OCI-LY1 (cell line): ENCODE measurements around the gene FGGY.

Source experiments
- H2AFZ ChIP-seq: fragments of 200-600 bp; sonication (generic), shearing (Covaris generic); 2 replicates; pipeline ENCODE4 v1.6.0; 2014; ENCODE audit warnings: antibody characterized with exemption, mild to moderate bottlenecking, low read length
- H3F3A ChIP-seq: fragments of 200-600 bp; sonication (generic), shearing (Covaris generic); 2 replicates; pipeline ENCODE4 v1.6.0; 2014; ENCODE audit warnings: mild to moderate bottlenecking, antibody characterized with exemption, low read length, moderate library complexity; ENCODE audit not compliant: insufficient read depth
- H3K27ac ChIP-seq: fragments of 200-600 bp; sonication (generic); 2 replicates; pipeline ENCODE4 v1.5.1; 2014; ENCODE audit warnings: low read length, mixed run types, mild to moderate bottlenecking, low read depth; ENCODE audit not compliant: poor library complexity, severe bottlenecking
- H3K27me3 ChIP-seq: fragments of 200-600 bp; sonication (generic); 2 replicates; pipeline ENCODE4 v1.6.0; 2014; ENCODE audit warnings: antibody characterized with exemption, mild to moderate bottlenecking, low read length, moderate library complexity; ENCODE audit not compliant: insufficient read depth
- H3K36me3 ChIP-seq: fragments of 200-600 bp; sonication (generic); 2 replicates; pipeline ENCODE4 v1.6.1; 2014; ENCODE audit warnings: mild to moderate bottlenecking, antibody characterized with exemption, low read length, moderate library complexity, mixed read lengths; ENCODE audit not compliant: insufficient read depth
- H3K4me1 ChIP-seq: fragments of 200-600 bp; sonication (generic); 2 replicates; pipeline ENCODE4 v1.5.1; 2014; ENCODE audit warnings: mild to moderate bottlenecking, low read length, moderate library complexity; ENCODE audit not compliant: insufficient read depth, severe bottlenecking
- H3K4me2 ChIP-seq: fragments of 200-600 bp; sonication (generic), shearing (Covaris generic); 2 replicates; pipeline ENCODE4 v1.6.1; 2014; ENCODE audit warnings: low read length
- H3K4me3 ChIP-seq: fragments of 200-600 bp; sonication (generic); 2 replicates; pipeline ENCODE4 v1.5.1; 2014; ENCODE audit warnings: low read length, low read depth, mild to moderate bottlenecking, mixed read lengths; ENCODE audit not compliant: poor library complexity, severe bottlenecking
- H3K79me2 ChIP-seq: fragments of 200-600 bp; shearing (Covaris generic); 2 replicates; pipeline ENCODE4 v1.6.1; 2016; ENCODE audit warnings: mixed run types, low read length, mixed read lengths; ENCODE audit not compliant: insufficient read depth
- H3K9ac ChIP-seq: fragments of 200-600 bp; sonication (generic), shearing (Covaris generic); 2 replicates; pipeline ENCODE4 v1.6.1; 2014; ENCODE audit warnings: mild to moderate bottlenecking, low read length, mixed read lengths
- H3K9me2 ChIP-seq: fragments of 200-600 bp; sonication (generic), shearing (Covaris generic); 2 replicates; pipeline ENCODE4 v1.6.1; 2014; ENCODE audit warnings: low read depth, mild to moderate bottlenecking, low read length, mixed read lengths
- H3K9me3 ChIP-seq: fragments of 200-600 bp; shearing (Covaris generic); 2 replicates; pipeline ENCODE4 v1.6.1; 2014; ENCODE audit warnings: low read length, mixed read lengths
- H4K20me1 ChIP-seq: fragments of 200-600 bp; sonication (generic), shearing (Covaris generic); 2 replicates; pipeline ENCODE4 v1.6.0; 2016; ENCODE audit warnings: mild to moderate bottlenecking, low read length; ENCODE audit not compliant: insufficient read depth
- CTCF ChIP-seq: fragments of 200-600 bp; sonication (generic), shearing (Covaris generic); IDR thresholded peaks from 2 replicates; pipeline ENCODE4 v1.5.1; 2017; ENCODE audit warnings: mild to moderate bottlenecking, antibody characterized with exemption, low read length, moderate library complexity, mixed read lengths
- EZH2 ChIP-seq: fragments of 200-600 bp; sonication (generic), shearing (Covaris generic); IDR thresholded peaks from 2 replicates; pipeline ENCODE4 v1.8.0; 2017; ENCODE audit warnings: borderline replicate concordance, mixed run types, mild to moderate bottlenecking, antibody characterized with exemption, low read length, moderate library complexity, mixed read lengths

FGGY gene

GRCh38 chr1:59631561-59632255, 334.8 kb downstream of the FGGY start:
- H3K27me3 ChIP-seq = no peaks in the 10 kb centered on the region
- TF ChIP-seq EZH2 = no peak
- TF ChIP-seq CTCF = no peak
- H3K4me2 ChIP-seq = no peak overlapping the region
- no peaks in the 10 kb centered on the region for H3K9me2 ChIP-seq
- H3F3A ChIP-seq = no peaks in the 10 kb centered on the region
- H3K36me3 ChIP-seq = no peaks in the 10 kb centered on the region
- H3K4me3 ChIP-seq = no peak overlapping the region
- H3K79me2 ChIP-seq = no peaks in the 10 kb centered on the region
- H2AFZ ChIP-seq = no peak overlapping the region
- no peak overlapping the region for H3K27ac ChIP-seq
- H3K9me3 ChIP-seq = no peaks in the 10 kb centered on the region
- H4K20me1 ChIP-seq = no peaks in the 10 kb centered on the region
- H3K9ac ChIP-seq = no peak overlapping the region
- no peaks in the 10 kb centered on the region for H3K4me1 ChIP-seq

GRCh38 chr1:59635097-59635496, 338.2 kb downstream of the FGGY start:
- Histone ChIP-seq H3K4me3 (no peak overlapping the region), H4K20me1 (no peaks in the 10 kb centered on the region), H3K4me1 (no peaks in the 10 kb centered on the region), H3K79me2 (no peaks in the 10 kb centered on the region), H3F3A (no peaks in the 10 kb centered on the region), H3K9ac (no peak overlapping the region), H3K27me3 (no peaks in the 10 kb centered on the region), H3K27ac (no peak overlapping the region), H2AFZ (no peak overlapping the region), H3K9me2 (no peaks in the 10 kb centered on the region), H3K4me2 (no peak overlapping the region), H3K9me3 (no peaks in the 10 kb centered on the region), H3K36me3 (no peaks in the 10 kb centered on the region)
- no peak for TF ChIP-seq EZH2
- TF ChIP-seq CTCF = no peak

- Histone ChIP-seq H3K9me3 (no peaks in the 10 kb centered on the region), H3K9me2 (no peaks in the 10 kb centered on the region), H3K27ac (no peak overlapping the region), H3K4me2 (no peak overlapping the region), H2AFZ (no peak overlapping the region), H3K79me2 (no peaks in the 10 kb centered on the region), H4K20me1 (no peaks in the 10 kb centered on the region), H3K4me3 (no peak overlapping the region), H3K27me3 (no peaks in the 10 kb centered on the region), H3K9ac (no peak overlapping the region), H3F3A (no peaks in the 10 kb centered on the region), H3K4me1 (no peaks in the 10 kb centered on the region), H3K36me3 (no peaks in the 10 kb centered on the region)
- TF ChIP-seq CTCF (no peak), EZH2 (no peak)
Measured at GRCh38 chr1:59638231-59638711, 341.4 kb downstream of the FGGY start.
